Effector memory CD8-positive, alpha-beta T cell (primary cell): ENCODE data around the gene ATG12.

Experiments used
- ATAC-seq: fragments of 150-1000 bp; cut with Tn5 transposase; replicated peaks from 2 replicates; pipeline ENCODE4 v1.10.0; 2021; ENCODE audit warnings: mild to moderate bottlenecking, moderate library complexity
- DNase-seq, 3 experiments: peaks; one replicate each; pipeline ENCODE4 v3.0.0; 2021
- H3K27ac Mint-ChIP-seq, 2 donors: one replicate each; pipeline ENCODE4 v1.8.0; 2022; ENCODE audit warnings: mild to moderate bottlenecking in 2 of 2, mixed read lengths in 2 of 2, moderate library complexity in 2 of 2
- H3K27me3 Mint-ChIP-seq, 2 donors: one replicate each; pipeline ENCODE4 v1.8.0; 2022; ENCODE audit warnings: mixed read lengths in 2 of 2
- H3K36me3 Mint-ChIP-seq: one replicate; pipeline ENCODE4 v1.8.0; 2022; ENCODE audit warnings: mild to moderate bottlenecking, moderate library complexity, mixed read lengths; ENCODE audit not compliant: insufficient read depth
- H3K4me1 Mint-ChIP-seq, 2 donors: one replicate each; pipeline ENCODE4 v1.8.0; 2022; ENCODE audit warnings: low read depth in 2 of 2, mixed read lengths in 2 of 2
- H3K4me3 Mint-ChIP-seq, 2 donors: one replicate each; pipeline ENCODE4 v1.8.0; 2022; ENCODE audit warnings: mild to moderate bottlenecking in 2 of 2, mixed read lengths in 2 of 2, moderate library complexity in 2 of 2
- H3K9me3 Mint-ChIP-seq, 2 donors: one replicate each; pipeline ENCODE4 v1.8.0; 2022; ENCODE audit warnings: mixed read lengths in 2 of 2

The ATG12 gene

DNA sequence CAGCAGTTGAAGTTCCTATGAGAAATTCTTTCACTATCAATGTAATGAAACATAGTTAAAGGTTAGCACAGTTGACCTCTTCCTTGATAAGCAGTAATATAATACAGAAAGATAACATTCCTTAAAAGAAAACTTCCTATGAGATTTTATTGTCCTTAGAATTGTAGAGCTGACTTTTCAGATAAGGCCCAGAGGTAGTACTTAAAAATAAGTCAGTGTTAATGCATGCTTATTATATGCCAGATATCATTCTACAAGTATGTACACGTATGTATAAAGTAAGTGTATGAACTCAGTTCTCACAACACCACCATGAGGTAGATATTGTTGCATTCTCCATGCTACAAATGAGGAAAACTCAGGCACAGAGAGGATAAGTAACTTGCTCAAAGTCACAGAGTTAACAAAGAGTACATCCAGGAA, 15.7 kb upstream of the ATG12 start:
- ATAC-seq (no peak), DNase-seq (no peak)
- H3K9me3 Mint-ChIP-seq: no peaks in the 10 kb centered on the region
- peaks cover 22 to 28% of the 10 kb centered on the region in 2 donors for H3K4me1 Mint-ChIP-seq
- peaks cover 4% of the 10 kb centered on the region for H3K36me3 Mint-ChIP-seq
- H3K4me3 Mint-ChIP-seq: no peak overlapping the region
- H3K27ac Mint-ChIP-seq: no peak overlapping the region
- H3K27me3 Mint-ChIP-seq: no peaks in the 10 kb centered on the region

DNA sequence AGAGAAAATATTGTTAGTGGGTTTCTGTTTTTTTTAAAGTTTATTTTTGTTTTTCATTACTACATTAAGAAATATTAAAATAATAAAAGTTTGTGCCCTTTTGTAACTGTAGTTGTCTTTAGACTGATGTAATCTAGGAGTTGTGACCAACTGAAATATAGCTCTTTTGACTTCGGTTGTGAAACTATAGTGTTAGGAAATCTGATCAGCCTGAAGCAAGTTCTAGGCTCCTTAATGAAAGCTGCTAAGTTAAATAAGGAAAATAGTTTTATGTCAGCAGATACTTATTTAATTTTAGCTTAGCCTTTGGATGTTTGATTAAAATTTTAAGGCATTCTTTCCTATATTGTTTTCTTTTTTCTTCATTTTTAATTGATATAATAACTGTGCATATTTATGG, 14.6 kb upstream of the ATG12 start:
- Mint-ChIP-seq H3K9me3 (no peaks in the 10 kb centered on the region), H3K36me3 (peaks cover 4% of the 10 kb centered on the region), H3K4me3 (no peak overlapping the region), H3K27me3 (no peaks in the 10 kb centered on the region), H3K27ac (no peak overlapping the region), H3K4me1 (peaks cover 20 to 29% of the 10 kb centered on the region in 2 donors)
- no peak for DNase-seq
- ATAC-seq: no peak

DNA sequence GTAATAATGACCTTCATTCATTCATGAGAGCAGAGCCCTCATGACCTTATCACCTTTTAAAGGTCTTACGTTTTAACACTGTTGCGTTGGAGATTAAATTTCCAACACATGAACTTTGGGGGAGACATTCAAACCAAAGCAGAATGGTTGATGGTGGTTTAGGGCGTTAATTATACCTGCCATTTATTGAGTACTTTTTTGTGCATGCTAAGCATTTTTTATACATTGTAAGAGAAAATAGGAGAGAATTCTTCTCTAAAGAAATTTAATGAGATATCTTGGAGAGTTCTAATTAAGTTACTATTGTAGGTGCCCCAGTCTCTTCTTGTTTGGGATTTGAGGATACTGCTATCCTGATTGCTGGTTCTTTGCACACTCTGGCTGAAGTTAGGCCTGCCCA, 12.8 kb upstream of the ATG12 start:
- H3K27ac Mint-ChIP-seq: no peak overlapping the region
- peaks cover 24 to 40% of the 10 kb centered on the region in 2 donors for H3K4me1 Mint-ChIP-seq
- no peaks in the 10 kb centered on the region for H3K9me3 Mint-ChIP-seq
- ATAC-seq: no peak
- peaks cover 4% of the 10 kb centered on the region for H3K36me3 Mint-ChIP-seq
- H3K4me3 Mint-ChIP-seq: no peak overlapping the region
- H3K27me3 Mint-ChIP-seq: no peaks in the 10 kb centered on the region
- no peak for DNase-seq

DNA sequence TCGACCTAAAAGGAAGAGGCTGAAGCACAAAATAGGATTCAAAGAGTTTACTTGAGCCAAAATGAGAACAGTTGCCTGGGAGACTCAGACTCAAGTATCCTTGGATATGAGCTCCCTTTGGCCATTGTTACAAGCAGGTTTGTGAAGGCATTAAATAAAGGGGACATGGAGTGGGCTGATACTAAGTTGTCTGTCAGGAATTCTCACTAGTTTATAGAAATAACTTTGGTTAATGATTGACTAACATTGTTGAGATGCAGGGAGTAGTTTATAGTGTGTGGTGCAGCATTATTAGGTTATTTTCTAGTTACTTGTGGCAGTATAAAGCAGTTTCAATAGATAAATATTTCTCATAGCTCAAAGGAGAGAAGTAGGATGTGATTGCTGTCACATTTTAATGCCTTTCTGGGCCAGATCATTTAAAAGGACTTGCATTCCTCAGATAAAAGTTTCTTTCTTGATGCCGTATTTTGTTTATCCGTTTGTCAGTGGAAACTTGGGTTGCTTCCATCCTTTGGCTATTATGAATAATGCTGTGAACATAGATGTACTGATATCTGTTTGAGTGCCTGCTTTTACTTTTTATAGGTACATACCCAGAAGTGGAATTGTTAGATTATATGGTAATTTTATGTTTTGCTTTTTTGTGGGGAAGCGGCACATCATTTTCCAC, 9.5 kb upstream of the ATG12 start:
- peaks cover 18 to 25% of the 10 kb centered on the region in 2 donors for H3K4me1 Mint-ChIP-seq
- H3K9me3 Mint-ChIP-seq: no peaks in the 10 kb centered on the region
- ATAC-seq (no peak), DNase-seq (no peak)
- H3K36me3 Mint-ChIP-seq: no peaks in the 10 kb centered on the region
- no peak overlapping the region for H3K4me3 Mint-ChIP-seq
- H3K27ac Mint-ChIP-seq: no peak overlapping the region
- H3K27me3 Mint-ChIP-seq: no peaks in the 10 kb centered on the region

DNA sequence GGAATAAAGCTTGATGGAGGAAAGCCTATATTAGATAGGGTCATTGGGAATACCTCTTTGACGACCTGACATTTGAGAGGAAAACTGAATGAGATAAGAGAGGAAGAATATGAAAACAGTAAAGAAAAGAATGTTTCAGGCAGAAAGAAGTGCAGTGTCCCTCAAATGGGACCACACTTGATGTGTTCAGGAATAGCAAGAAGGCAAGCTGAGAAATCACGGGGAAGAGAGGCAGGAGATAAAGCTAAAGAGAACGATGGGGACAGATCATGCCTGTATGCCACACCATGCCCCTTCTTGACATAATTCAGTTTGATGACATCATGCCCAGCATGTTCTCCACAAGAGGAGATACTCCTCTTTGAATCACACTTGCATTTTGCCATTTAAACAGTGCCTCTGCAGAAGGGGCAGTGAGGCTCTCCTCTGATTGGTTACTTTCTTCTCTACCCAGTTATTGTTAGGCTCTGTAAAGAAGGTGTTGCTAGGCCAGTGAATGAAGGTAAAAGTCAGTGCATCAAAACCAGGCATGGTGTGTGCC, 8.0 kb upstream of the ATG12 start:
- Mint-ChIP-seq H3K4me3 (no peak overlapping the region), H3K9me3 (no peaks in the 10 kb centered on the region), H3K27me3 (no peaks in the 10 kb centered on the region), H3K4me1 (peaks cover 18 to 31% of the 10 kb centered on the region in 2 donors), H3K36me3 (peaks cover 2% of the 10 kb centered on the region), H3K27ac (no peak overlapping the region)
- ATAC-seq: no peak
- no peak for DNase-seq

DNA sequence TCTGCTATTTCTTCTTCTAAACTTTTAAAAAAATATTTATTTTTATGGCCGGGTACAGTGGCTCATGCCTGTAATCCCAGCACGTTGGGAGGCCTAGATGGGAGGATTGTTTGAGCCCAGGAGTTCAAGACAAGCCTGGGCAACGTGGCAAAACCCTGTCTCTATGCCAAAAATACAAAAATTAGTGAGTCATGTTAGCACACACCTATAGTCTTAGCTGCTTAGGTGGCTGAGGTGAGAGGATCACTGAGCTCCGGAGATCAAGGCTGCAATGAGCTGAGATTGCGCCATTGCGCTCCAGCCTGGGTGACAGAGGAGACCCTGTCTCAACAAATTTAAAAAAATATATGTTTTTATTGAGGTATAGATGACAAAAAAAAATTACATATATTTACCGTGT, 5.9 kb upstream of the ATG12 start:
- DNase-seq: no peak
- H3K27ac Mint-ChIP-seq: no peak overlapping the region
- no peak for ATAC-seq
- H3K9me3 Mint-ChIP-seq: no peaks in the 10 kb centered on the region
- H3K36me3 Mint-ChIP-seq: peaks cover 7% of the 10 kb centered on the region
- no peak overlapping the region for H3K4me3 Mint-ChIP-seq
- no peaks in the 10 kb centered on the region for H3K27me3 Mint-ChIP-seq
- H3K4me1 Mint-ChIP-seq: peaks cover 27 to 36% of the 10 kb centered on the region in 2 donors

DNA sequence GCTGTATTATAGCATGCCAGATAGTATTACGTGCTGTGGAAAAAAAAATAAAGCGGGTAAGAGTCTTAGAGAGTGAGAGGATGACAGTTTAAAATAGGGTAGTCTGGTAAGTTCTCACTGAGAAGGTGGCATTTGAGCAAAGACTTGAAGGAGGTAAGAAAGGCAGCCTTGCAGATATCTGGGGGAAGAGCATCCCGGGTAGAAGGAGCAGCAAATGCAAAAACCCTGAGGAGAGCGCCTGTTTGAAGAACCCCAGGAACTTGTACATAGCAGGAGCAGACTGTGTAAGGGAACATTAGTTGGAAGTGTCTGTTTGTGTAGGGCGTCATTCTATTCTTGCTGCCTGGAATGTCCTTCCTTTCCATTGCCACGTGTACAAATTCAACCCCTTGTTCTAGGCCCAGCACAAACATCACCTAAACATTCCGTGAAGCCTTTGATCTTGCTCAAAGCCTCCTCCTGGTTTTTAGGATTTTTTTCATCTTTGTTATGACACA, 3.0 kb upstream of the ATG12 start:
- DNase-seq: no peak
- no peak for ATAC-seq
- Mint-ChIP-seq H3K9me3 (no peaks in the 10 kb centered on the region), H3K36me3 (peaks cover 14% of the 10 kb centered on the region), H3K4me3 (peak overlapping the region in 1 of 2 donors; percentile 98), H3K4me1 (peaks cover 33 to 35% of the 10 kb centered on the region in 2 donors), H3K27me3 (no peaks in the 10 kb centered on the region), H3K27ac (no peak overlapping the region)

DNA sequence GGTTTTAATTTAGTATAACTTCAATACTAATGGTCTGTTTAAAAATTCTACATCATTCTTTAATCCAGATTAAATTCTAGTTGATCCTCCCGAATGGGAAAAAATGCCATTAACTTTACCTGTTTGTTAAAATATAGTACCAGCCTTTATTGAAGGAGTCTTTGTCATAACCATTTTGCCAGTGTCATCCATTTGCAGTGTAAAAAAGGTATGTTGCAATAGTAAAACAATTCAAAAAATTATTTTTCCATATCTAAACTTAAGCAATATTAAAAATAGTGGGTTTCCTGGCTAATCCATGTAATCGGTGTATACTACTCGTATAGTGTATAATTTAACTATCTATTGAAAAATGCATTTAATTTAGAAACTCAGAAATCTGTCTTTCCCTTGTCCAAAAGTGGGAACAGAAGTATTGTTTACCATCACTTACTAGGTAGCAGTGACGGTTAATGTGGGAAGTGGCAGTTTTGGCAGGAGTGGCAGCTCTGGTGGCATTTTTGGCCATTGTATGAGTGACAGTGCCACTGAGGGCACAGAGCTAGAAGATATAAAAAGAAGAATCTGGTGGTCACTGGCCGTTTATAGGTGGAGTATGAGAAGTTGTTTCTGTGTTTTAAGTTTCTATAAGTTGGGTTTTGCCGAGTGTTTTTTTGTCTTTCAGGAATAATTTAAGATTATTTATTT, 2.2 kb upstream of the ATG12 start:
- Mint-ChIP-seq H3K9me3 (no peaks in the 10 kb centered on the region), H3K27ac (no peak overlapping the region), H3K27me3 (no peaks in the 10 kb centered on the region), H3K36me3 (peaks cover 18% of the 10 kb centered on the region), H3K4me3 (peak overlapping the region; percentile 98 to 100), H3K4me1 (peaks cover 36 to 37% of the 10 kb centered on the region in 2 donors)
- no peak for DNase-seq
- ATAC-seq: no peak

DNA sequence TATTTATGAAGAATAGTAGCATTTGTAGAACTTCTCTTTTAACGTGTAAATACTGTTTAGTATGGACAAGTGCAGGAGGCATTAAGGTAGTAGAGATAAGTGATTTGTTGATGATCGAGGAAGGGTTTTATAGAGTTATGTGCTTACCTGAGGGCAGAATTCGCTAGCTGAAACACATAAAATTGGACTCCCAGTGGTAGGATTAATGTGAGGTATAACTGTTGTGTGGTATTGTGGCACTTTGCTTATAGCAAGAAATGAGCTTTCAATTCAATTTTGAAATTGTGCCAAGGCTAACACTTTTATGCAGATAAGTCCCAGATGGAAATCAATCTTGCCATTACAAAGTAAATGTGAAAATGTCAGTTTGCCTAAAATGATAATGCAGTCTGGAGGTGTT, 1.6 kb upstream of the ATG12 start:
- no peaks in the 10 kb centered on the region for H3K9me3 Mint-ChIP-seq
- peak overlapping the region in 1 of 2 donors; percentile 99 for H3K27ac Mint-ChIP-seq
- H3K4me3 Mint-ChIP-seq: peak overlapping the region; percentile 98 to 100
- DNase-seq (no peak), ATAC-seq (no peak)
- no peaks in the 10 kb centered on the region for H3K27me3 Mint-ChIP-seq
- H3K4me1 Mint-ChIP-seq: peaks cover 34 to 38% of the 10 kb centered on the region in 2 donors
- peaks cover 18% of the 10 kb centered on the region for H3K36me3 Mint-ChIP-seq

DNA sequence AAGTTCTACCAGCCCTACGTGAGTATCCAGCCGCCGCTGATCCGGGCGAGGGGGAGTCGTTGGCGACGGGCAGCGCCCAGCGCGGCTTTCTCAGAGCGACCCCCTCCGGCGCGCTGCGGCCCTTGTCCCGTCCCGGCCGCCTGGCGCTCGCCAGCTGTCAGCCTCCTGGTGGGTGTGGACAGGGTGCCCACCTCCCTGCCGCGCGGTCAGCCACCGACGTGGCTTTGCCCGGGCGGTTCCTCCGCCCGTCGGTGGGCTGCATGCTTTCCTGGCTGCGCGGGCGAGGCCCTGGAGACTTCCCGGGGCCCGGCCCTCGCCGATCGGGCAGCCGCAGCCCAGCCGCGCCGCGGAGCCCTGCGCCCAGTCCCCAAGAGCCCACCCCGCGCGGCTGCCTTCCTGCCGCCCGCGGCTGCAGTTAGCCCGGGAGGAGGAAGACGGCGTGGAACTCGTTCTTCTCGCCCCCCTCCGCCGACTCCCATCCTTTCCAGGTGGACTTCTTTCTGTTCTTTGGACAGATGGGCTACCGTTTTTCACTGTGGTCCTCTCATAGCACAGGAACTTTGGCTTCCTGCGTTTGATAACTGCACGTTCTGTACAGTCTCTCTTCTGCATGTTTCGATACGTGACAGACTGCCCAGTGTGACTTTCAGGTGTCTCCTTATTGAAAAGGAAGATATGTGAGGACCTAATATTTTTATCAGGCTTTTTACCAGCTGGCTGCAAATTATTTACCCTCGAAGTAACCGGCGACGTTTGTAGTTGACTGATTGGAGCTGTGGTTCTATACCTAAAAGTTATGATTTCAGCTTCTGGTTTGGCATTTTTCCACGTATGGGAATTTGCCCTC, 947 bp upstream of the ATG12 start:
- ATAC-seq (peak; percentile 12), DNase-seq (peak in 2 of 3 experiments; percentile 1 to 20)
- H3K27ac Mint-ChIP-seq: peak overlapping the region; percentile 99
- H3K4me1 Mint-ChIP-seq: peaks cover 37 to 42% of the 10 kb centered on the region in 2 donors
- H3K36me3 Mint-ChIP-seq: peaks cover 24% of the 10 kb centered on the region
- H3K4me3 Mint-ChIP-seq: peak overlapping the region; percentile 98 to 100
- no peaks in the 10 kb centered on the region for H3K9me3 Mint-ChIP-seq
- H3K27me3 Mint-ChIP-seq: no peaks in the 10 kb centered on the region

DNA sequence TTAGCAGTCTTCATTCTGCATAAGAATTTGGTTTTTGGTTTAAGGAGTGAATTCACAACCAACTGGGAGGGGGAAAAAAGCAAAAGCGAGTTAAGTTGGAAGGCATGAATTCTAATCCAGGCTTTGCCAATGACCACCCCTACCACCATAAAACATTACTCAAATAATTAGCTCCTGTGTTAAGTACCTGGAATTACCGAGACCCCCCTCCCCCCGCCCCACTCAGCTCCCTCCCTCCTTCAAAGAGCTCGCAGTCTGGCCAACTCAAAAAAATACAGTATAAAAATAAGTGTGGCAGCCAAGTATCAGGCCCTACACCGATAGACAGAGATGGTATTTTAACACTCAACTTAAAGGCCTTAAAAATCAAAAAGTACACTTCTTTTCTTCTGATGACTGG, 492 bp downstream of the ATG12 start:
- peaks cover 38% of the 10 kb centered on the region for H3K36me3 Mint-ChIP-seq
- peaks cover 38 to 45% of the 10 kb centered on the region in 2 donors for H3K4me1 Mint-ChIP-seq
- ATAC-seq: no peak
- H3K4me3 Mint-ChIP-seq: peak overlapping the region; percentile 98 to 100
- no peaks in the 10 kb centered on the region for H3K27me3 Mint-ChIP-seq
- no peaks in the 10 kb centered on the region for H3K9me3 Mint-ChIP-seq
- no peak for DNase-seq
- peak overlapping the region; percentile 99 for H3K27ac Mint-ChIP-seq

DNA sequence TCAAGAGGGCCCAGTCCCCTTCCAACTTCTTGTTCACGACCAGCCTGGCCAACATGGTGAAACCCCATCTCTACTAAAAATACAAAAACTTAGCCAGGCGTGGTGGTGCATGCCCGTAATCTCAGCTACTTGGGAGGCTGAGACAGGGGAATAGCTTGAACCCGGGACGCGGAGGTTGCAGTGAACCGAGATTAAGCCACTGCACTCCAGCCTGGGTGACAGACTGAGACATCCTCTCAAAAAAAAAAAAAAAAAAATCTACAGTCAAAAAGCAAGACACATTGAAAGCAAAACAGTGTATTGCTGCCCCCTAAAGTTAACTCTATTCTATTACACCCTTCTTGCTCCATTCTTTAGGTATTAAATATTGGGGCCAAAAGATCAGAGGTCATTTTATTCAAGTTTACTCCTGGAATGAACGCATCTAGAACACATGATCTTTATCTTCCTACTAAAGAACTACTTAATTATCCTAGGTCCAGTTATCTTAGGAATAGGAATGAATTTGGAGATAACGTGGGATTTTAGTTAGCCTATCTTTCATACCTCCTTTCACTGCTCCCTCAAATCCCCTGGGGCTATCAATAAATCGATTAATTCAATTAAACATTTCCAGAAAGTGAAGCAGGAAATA, 2.4 kb downstream of the ATG12 start:
- H3K36me3 Mint-ChIP-seq: peaks cover 54% of the 10 kb centered on the region
- ATAC-seq (peak; percentile 31), DNase-seq (peak; percentile 25 to 43 (median 28))

DNA sequence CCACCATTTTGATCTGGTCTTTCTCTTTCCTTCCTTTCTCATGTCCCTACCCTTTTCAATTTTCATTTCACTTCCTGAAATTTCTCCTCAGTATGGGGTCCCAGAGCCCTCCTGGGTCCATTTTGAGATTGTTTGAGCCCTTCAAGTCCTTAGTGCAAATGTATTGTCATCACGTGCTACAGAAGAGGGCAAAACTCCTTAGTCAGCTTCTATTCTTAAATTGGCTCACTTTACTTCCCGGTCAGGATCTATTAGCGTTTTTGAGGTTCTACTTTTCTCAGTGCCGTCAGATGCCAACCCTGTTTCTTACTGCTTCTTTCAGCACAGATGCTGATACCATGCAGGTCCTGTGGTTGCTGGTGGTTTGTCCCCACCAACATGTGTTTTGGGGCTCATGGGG, 5.9 kb downstream of the ATG12 start:
- Mint-ChIP-seq H3K27me3 (no peaks in the 10 kb centered on the region), H3K4me3 (no peak overlapping the region), H3K4me1 (peaks cover 22 to 42% of the 10 kb centered on the region in 2 donors), H3K27ac (peak overlapping the region; percentile 61 to 78), H3K9me3 (no peaks in the 10 kb centered on the region), H3K36me3 (peaks cover 77% of the 10 kb centered on the region)
- ATAC-seq (no peak), DNase-seq (no peak)

More for the DNA sequence above, 2.4 kb downstream of the ATG12 start:
- H3K9me3 Mint-ChIP-seq: no peaks in the 10 kb centered on the region
- peak overlapping the region; percentile 99 for H3K27ac Mint-ChIP-seq
- peaks cover 32 to 42% of the 10 kb centered on the region in 2 donors for H3K4me1 Mint-ChIP-seq
- peak overlapping the region; percentile 98 to 100 for H3K4me3 Mint-ChIP-seq
- no peaks in the 10 kb centered on the region for H3K27me3 Mint-ChIP-seq
